Activated CD8-positive, alpha-beta memory T cell treated with anti-CD3 and anti-CD28 coated beads, Interleukin-2, amount 50 U/mL, for 4 hours (primary cell): ENCODE results near the gene PTPA.
A peak's percentile ranks its signal among the peaks of the same experiment; 100 is the strongest.

Experiments used
- DNase-seq: peaks from one replicate; pipeline ENCODE4 v3.0.0-alpha.2; 2020

The PTPA gene

GRCh38 chr9:129110740-129111527, at the start of gene PTPA, which contains the start of gene CRAT:
TSS of gene PTPA (plus strand) at chr9:129111415. CDS start at chr9:129111601, 186 bp downstream.
TSS of gene CRAT (minus strand) at chr9:129110793. CDS start at chr9:129110509, 284 bp downstream.
- peak; percentile 96 for DNase-seq

- DNase-seq, result no peak
These were observed 48.2 kb upstream of the PTPA start for GRCh38 chr9:129063061-129063460.

DNA sequence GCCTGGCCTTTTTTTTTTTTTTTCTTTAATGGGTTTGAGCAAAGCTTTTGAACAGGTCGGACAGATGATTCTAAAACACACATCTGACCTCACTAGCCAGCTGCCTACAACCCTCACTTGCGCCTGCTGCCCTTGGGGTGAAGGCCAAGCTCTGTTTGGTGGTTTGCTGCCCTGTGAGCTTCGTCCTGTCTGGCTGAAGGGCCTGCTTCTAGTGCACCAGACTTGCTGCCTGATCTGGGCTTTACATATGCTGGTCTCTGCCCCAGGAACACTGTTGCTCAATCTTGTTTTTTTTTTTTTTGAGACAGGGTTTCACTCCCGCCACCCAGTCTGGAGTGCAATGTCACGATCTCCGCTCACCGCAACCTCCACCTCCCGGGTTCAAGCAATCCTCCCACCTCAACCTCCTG, 46.7 kb upstream of the PTPA start:
- DNase-seq, result no peak

DNA sequence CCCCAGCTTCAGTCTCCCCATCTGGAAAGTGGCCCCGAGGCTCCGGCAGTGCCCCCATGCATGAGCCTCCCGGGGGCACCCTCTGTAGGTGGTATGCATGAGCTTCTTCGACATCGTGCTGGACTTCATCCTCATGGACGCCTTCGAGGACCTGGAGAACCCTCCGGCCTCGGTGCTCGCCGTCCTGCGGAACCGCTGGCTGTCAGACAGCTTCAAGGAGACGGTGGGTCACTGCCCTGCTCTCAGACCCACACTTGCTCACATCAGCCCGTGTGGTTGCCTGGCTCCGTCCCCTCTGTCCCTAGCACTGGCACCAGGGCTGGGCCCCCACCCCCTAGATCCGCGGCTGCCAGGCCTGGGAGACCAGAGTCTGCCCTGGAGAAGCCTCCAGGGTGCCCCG, 43.1 kb upstream of the PTPA start:
- DNase-seq, result no peak

DNA sequence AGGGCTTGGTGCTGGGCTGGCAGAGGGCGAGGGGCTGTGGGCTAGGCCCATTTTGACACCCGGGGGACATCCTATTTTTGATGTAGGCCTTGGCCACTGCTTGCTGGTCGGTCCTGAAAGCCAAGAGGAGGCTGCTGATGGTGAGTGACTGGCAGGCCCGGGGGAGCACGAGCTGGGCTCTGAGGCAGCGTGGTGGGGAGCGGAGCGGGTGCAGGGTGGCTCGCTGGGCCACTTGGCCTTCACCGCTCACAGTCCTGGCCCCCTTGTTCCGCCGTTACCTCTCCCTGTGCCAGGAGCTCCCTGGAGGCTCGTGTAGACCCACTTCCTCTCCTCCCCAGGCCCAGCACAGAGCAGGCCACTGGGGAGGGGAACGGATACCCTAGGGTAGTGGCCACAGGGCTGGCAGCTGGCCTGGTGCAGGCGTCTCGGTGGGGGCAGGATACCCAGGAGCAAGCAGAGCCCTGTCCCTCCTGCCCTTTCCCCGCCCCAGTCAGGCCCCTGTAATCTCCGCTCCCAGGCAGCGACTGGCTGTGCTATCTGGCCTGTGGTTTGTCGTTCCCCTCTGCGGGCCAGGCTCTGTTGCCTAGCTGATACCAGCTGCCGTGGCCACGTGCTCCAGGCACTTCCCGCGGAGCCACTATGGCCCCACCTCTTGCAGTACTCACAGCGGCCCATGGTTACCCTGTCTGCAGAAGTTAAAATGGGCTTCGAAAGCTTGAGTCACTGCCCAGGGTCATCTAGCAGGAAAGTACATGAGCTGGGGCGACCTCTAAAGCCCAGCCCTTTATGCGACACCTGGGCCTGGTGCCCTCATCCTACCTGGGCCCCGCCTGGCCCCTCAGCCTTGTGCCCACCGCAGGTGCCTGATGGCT, 42.0 kb upstream of the PTPA start:
- peak; percentile 53 for DNase-seq

DNA sequence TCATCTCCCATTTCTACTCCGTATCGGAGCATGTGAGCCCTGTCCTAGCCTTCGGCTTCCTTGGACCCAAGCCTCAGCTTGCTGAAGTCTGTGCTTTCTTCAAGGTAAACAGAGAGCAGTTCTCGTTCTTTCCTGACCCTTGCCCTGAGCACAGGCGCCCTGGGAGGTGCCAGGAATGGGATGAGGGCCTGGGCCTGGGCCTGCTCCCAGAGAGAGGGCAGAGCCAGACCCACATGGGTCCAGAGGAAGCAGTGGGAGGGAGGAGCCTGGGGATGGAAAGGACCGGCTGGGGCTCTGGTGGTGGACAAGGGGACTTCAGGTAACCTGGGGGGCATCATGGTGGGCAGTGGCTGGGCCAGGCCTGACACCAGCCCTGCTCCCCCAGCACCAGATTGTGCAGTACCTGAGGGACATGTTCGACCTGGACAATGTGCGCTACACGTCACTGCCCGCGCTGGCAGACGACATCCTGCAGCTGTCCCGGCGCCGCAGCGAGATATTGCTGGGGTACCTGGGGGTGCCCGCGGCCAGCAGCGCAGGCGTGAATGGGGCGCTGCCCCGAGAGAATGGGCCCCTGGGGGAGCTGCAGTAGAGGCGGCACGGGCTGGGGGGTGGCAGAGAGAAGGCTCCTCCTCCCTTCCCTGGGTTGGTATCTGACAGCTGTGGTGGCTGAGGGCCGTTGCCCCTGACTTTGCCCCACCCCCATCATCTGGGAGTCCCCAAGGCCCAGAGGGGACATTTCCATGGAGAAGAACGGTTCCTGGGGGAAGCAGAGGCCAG, 41.2 kb upstream of the PTPA start:
- no peak for DNase-seq

GRCh38 chr9:129070696-129071525, 40.3 kb upstream of the PTPA start:
- no peak for DNase-seq

DNA sequence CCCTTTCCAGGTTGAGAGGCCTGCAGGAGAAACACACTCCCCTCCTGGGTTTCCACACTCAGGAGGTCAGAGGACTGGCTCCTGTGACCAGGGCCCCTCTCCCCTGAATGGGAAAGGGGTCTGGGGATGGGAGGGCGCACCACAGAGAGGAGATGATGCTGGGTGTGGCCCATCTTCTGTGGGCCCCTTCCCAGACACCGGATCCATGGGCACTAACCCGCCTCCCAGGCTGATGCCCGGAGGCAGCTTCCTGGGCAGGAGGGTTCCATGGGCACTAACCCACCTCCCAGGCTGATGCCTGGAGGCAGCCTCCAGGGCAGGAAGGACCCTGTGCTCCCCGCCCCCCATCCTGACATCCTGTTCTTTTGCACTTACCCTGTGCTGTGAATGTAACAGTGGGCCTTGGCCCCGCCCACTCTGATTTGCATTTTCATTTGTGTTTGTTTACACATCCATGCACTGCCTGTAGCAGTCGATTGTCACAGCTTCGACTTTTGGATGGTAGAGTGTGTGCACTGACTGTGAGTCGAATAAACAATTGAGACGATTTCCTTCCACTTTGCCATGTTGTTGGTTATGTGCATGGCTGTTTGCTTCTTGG, 39.6 kb upstream of the PTPA start:
- no peak for DNase-seq

GRCh38 chr9:129072171-129072570, 39.0 kb upstream of the PTPA start:
- DNase-seq, result no peak

DNA sequence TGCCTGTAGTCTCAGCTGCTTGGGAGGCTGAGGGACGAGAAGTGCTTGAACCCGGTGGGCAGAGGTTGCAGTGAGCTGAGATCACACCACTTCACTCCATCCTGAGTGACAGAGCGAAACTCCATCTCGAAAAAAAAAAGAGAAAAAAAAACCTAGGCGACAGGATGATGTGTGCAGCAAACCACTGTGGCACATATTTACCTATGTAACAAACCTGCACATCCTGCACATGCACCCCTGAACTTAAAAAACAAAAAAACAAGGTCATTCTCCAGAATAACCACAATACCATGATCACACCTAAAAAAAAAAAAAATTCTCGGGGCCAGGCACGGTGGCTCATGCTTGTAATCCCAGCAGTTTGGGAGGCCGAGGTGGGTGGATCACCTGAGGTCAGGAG, 37.8 kb upstream of the PTPA start:
- no peak for DNase-seq

DNA sequence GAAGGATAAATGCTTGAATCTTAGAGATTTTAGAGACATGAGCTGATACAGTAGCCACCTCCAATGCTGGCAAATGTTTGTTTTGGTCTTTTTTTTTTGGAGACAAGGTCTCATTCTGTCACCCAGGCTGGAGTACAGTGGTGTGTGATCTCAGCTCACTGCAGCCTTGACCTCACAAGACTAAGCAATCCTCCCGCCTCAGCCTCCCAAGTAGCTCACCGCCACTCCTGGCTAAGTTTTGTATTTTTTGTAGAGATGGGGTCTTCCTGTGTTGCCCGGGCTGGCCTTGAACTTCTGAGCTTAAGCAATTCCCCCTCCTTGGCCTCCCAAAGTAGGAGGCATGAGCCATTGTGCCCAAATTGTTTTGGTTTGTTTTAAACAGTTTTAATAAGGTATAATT, 37.1 kb upstream of the PTPA start:
- DNase-seq, result no peak

- no peak for DNase-seq
These were observed 35.1 kb upstream of the PTPA start for GRCh38 chr9:129075996-129076639.

- DNase-seq, result no peak
These were observed 34.6 kb upstream of the PTPA start for GRCh38 chr9:129076640-129077037.

GRCh38 chr9:129077236-129077635, 34.0 kb upstream of the PTPA start:
- DNase-seq, result no peak

GRCh38 chr9:129078691-129079503, 32.3 kb upstream of the PTPA start:
- no peak for DNase-seq

GRCh38 chr9:129079829-129080228, 31.4 kb upstream of the PTPA start:
- DNase-seq, result no peak

DNA sequence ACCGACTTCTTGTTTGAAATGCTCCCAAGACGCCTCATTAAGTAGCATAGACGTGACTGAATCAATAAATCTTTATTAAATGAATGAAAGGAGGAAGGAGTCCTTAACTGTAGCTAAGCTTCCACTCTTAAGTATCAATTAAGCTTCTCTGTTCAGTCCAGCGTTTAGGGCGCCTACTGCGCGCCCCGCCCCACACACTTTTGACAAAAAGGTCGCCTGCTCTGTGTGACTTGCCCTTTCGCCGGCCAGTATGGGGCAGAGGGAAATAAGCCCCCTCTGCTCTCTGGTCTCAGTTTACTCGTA, 31.0 kb upstream of the PTPA start:
- no peak for DNase-seq

DNA sequence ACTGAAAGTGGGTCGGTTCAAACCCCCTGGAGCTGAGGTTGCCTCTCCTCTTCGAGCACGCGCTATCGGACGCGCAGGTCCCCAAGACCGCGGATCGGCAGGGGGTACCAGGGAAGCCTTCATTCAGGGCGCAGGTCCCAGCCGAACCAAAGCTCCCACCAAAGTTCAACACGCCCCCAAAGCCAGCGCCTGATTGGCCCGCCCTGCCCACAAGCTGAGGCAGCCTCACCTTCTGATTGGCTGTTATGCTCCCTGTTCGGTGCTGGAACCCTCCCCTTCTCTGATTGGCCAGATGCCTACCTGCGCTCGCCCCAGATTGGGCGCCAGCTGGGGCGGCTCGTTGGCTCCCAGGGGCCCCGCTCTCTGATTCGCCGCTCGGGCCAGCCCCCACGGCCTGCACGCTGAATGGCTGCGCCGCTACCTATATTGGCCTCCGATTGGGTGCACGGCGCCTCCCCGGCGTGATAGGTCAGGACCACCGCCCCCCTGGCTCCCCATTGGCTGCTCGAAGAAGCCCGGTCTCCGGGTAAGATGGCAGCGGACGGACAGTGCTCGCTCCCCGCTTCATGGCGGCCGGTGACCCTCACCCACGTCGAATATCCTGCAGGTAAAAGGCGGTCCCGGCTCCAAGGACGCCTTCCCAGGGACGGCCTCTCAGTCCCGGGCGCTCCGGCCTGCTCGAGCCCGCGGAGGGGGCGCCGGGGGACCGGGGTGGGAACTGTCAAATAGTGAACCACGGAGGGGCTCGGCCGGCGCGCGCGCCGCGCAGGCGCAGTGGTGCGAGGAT, 30.4 kb upstream of the PTPA start, which contains the start of gene DOLPP1:
Gene DOLPP1 (plus strand): TSS at position 511 of the 787 bp plus-strand sequence. CDS start 21 bp downstream, at position 532.
- DNase-seq, result peak; percentile 98

DNA sequence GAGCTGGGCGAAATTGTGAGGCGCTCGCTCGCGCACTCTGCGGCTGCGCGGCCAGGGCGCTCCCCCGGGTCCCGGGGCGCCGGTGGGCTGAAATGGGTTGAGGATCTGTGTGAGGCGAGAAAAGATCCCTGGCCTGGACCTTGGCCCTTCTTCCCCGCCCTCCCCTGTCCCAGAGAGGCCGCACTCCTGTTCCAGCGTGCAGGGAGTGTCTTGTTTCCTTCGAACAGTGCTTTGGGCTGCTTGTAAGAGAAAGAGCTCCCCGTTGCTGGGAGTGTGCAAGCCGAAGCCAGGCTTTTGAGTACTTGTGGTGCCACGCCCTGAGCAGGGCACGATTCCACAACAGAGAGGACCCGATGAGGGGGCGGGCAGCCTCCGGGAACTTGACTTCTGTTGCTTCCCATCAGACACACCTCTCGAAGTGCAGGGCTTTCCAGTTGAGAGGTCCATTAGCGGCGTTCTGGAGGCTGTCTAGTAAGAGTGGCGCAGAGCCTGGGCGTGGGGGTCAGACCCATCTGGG, 29.8 kb upstream of the PTPA start:
- DNase-seq, result no peak
